HG03575 (cell line): ENCODE measurements around the gene KDM6A.
"Not testable (repeated sequence)": the region's sequence is repeated elsewhere in the genome, so short reads cannot be mapped to it uniquely, and the experiment has no call there.

Source experiments
- ATAC-seq: cut with Tn5 transposase; IDR thresholded peaks from one replicate; pipeline ENCODE4 v1.9.1; 2021; ENCODE audit not compliant: unreplicated experiment, insufficient number of reproducible peaks, low FRiP score; ENCODE audit errors: extremely low read depth

The KDM6A gene

GRCh38 chrX:44950471-44951366 lies 77.7 kb downstream of the KDM6A start:
- not testable (repeated sequence) for ATAC-seq

GRCh38 chrX:44951572-44952067 lies 78.6 kb downstream of the KDM6A start:
- ATAC-seq: no peak

GRCh38 chrX:44952329-44953027 lies 79.5 kb downstream of the KDM6A start:
- no peak for ATAC-seq

GRCh38 chrX:44953734-44954502 lies 80.9 kb downstream of the KDM6A start:
- ATAC-seq: no peak

GRCh38 chrX:44954562-44954961 lies 81.6 kb downstream of the KDM6A start:
- ATAC-seq: no peak

- no peak for ATAC-seq
These were observed 84.9 kb downstream of the KDM6A start for GRCh38 chrX:44957848-44958247.

- no peak for ATAC-seq
These were observed 85.5 kb downstream of the KDM6A start for GRCh38 chrX:44958480-44958879.

- ATAC-seq: no peak
These were observed 89.0 kb downstream of the KDM6A start for GRCh38 chrX:44961817-44962607.

GRCh38 chrX:44962944-44963343 lies 90.0 kb downstream of the KDM6A start:
- no peak for ATAC-seq

GRCh38 chrX:44967221-44967620 lies 94.2 kb downstream of the KDM6A start:
- no peak for ATAC-seq

- no peak for ATAC-seq
These were observed 97.7 kb downstream of the KDM6A start for GRCh38 chrX:44970709-44971108.

- ATAC-seq: no peak
These were observed 98.7 kb downstream of the KDM6A start for GRCh38 chrX:44971674-44972073.

- no peak for ATAC-seq
These were observed 99.1 kb downstream of the KDM6A start for GRCh38 chrX:44972132-44972531.

- no peak for ATAC-seq
These were observed 100.5 kb downstream of the KDM6A start for GRCh38 chrX:44973420-44973932.

GRCh38 chrX:44974451-44974850 lies 101.5 kb downstream of the KDM6A start:
- ATAC-seq: no peak

- ATAC-seq: no peak
These were observed 102.8 kb downstream of the KDM6A start for GRCh38 chrX:44975666-44976263.

GRCh38 chrX:44978976-44979375 lies 106.0 kb downstream of the KDM6A start:
- no peak for ATAC-seq

- no peak for ATAC-seq
These were observed 107.4 kb downstream of the KDM6A start for GRCh38 chrX:44980403-44980802.
